T-cell (primary cell): Measurements from ENCODE around the gene WDR35. TPM values are rescaled to one million over a fixed set of nuclear protein-coding genes. Genes with fewer than 3 reads are reported as not detected.
"Not testable (repeated sequence)": the region's sequence is repeated elsewhere in the genome, so short reads cannot be mapped to it uniquely, and the experiment has no call there.

ENCODE experiments used
- ATAC-seq, 4 experiments: fragments of 200-7000 bp in 3 of 4; fragments of 150-1000 bp in 1 of 4; cut with Tn5 transposase; replicated peaks in 1 of 4; 1 replicate in 3 of 4; 2 replicates in 1 of 4; pipeline ENCODE4 v1.10.0; 2021; ENCODE audit warnings: moderate library complexity in 3 of 4, mild to moderate bottlenecking in 2 of 4, moderate number of reproducible peaks in 1 of 4
- CTCF ChIA-PET, 2 donors: fragments of 300-600 bp; sonication (Branson Sonifier 250); formaldehyde crosslinking; loops; one replicate each; lab custom pipeline; 2022; ENCODE audit warnings: antibody characterized with exemption in 2 of 2; lab: Charles Lee
- POLR2A ChIA-PET, 2 donors: fragments of 300-600 bp; sonication (Branson Sonifier 250); formaldehyde crosslinking; loops; one replicate each; lab custom pipeline; 2022; ENCODE audit warnings: antibody characterized with exemption in 2 of 2; lab: Charles Lee
- DNase-seq, 35 experiments: peaks; one replicate each; pipeline versions ENCODE4 v3.0.0 to v3.0.0-alpha.2; 2013 to 2023
- H3K27ac ChIP-seq: one replicate; pipeline ENCODE4 v1.5.1; 2013; ENCODE audit warnings: low read length
- H3K27me3 ChIP-seq, 2 experiments: replicated peaks in 1 of 2; 1 replicate in 1 of 2; 2 replicates in 1 of 2; pipeline versions ENCODE4 v1.6.1 to v1.7.0; 2013; ENCODE audit warnings: low read length in 1 of 2, mixed read lengths in 1 of 2; ENCODE audit not compliant: control insufficient read depth in 2 of 2, insufficient read depth in 2 of 2; ENCODE audit errors: extremely low read depth in 1 of 2
- H3K36me3 ChIP-seq, 2 donors: 1 replicate in 1 of 2; 2 replicates in 1 of 2; pipeline versions ENCODE4 v1.6.1 to v1.7.0; 2013; ENCODE audit warnings: low read length in 1 of 2; ENCODE audit not compliant: control insufficient read depth in 2 of 2, insufficient read depth in 1 of 2; ENCODE audit errors: extremely low read depth in 1 of 2
- H3K4me1 ChIP-seq, 2 experiments: 1 replicate in 1 of 2; 2 replicates in 1 of 2; pipeline versions ENCODE4 v1.6.1 to v1.7.0; 2013; ENCODE audit warnings: low read length in 2 of 2, mixed read lengths in 1 of 2; ENCODE audit not compliant: insufficient read depth in 2 of 2, control insufficient read depth in 1 of 2; ENCODE audit errors: extremely low read depth in 1 of 2
- H3K4me3 ChIP-seq, 2 donors: 1 replicate in 1 of 2; 2 replicates in 1 of 2; pipeline versions ENCODE4 v1.5.1 to v1.7.0; 2013; ENCODE audit warnings: mild to moderate bottlenecking in 2 of 2, low read length in 1 of 2, moderate library complexity in 1 of 2; ENCODE audit not compliant: control insufficient read depth in 1 of 2; ENCODE audit errors: extremely low read depth in 1 of 2
- H3K9me3 ChIP-seq: 2 replicates; pipeline ENCODE4 v1.7.0; 2013
- H3K27ac Mint-ChIP-seq, 2 donors: one replicate each; pipeline ENCODE4 v1.8.0; 2020 to 2021; ENCODE audit warnings: mild to moderate bottlenecking in 2 of 2, mixed read lengths in 2 of 2
- H3K27me3 Mint-ChIP-seq, 2 donors: one replicate each; pipeline ENCODE4 v1.8.0; 2021 to 2022; ENCODE audit warnings: mixed read lengths in 2 of 2
- H3K36me3 Mint-ChIP-seq: one replicate; pipeline ENCODE4 v1.8.0; 2021; ENCODE audit warnings: mixed read lengths
- H3K4me1 Mint-ChIP-seq, 3 donors: one replicate each; pipeline ENCODE4 v1.8.0; 2020 to 2022; ENCODE audit warnings: mixed read lengths in 3 of 3, mild to moderate bottlenecking in 1 of 3
- H3K4me3 Mint-ChIP-seq, 3 donors: one replicate each; pipeline ENCODE4 v1.8.0; 2020 to 2022; ENCODE audit warnings: mild to moderate bottlenecking in 3 of 3, mixed read lengths in 3 of 3, moderate library complexity in 3 of 3
- H3K9me3 Mint-ChIP-seq, 3 donors: one replicate each; pipeline ENCODE4 v1.8.0; 2020 to 2022; ENCODE audit warnings: mixed read lengths in 3 of 3
- WGBS: methylation state at CpG from one replicate; pipeline ENCODE4 v1.1.5; 2013; ENCODE audit warnings: missing lambda C conversion rate; ENCODE audit not compliant: insufficient coverage; 5-methylcytosine and 5-hydroxymethylcytosine counted together
- total RNA-seq, 35 experiments: library from RNA in 6 of 35; stranded (reverse) in 6 of 35; fragments of 120-200 nt in 1 of 35; gene quantifications; one replicate each; pipeline versions ENCODE4 v1.2.1 to v1.2.4 and lab custom pipeline; 2013 to 2026

WDR35 gene
- total RNA-seq, 5 donors from 2014 or later (not counting 1 experiment from before 2014, with no cell fraction given): 3.7 to 5.7 (median 4.9) TPM

DNA sequence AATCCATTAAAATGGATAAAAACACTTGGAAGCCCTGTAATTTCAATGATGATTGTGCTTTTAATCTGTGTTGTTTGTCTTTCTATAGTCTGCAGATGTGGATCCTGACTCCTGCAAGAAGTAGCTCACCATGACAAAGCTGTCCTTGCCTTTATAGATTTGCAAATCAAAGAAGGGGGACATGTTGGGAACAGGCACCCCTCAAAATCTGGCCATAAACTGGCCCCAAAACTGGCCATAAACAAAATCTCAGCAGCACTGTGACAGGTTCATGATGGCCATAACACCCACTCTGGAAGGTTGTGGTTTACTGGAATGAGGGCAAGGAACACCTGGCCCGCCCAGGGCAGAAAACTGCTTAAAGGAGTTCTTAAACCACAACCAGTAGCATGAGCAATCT lies 62.1 kb downstream of the WDR35 start:
- H3K27me3 ChIP-seq, H3K9me3 ChIP-seq, H3K4me3 Mint-ChIP-seq, POLR2A ChIA-PET, CTCF ChIA-PET, ATAC-seq, H3K4me1 ChIP-seq, H3K4me3 ChIP-seq, H3K27ac ChIP-seq, H3K4me1 Mint-ChIP-seq, DNase-seq, H3K27me3 Mint-ChIP-seq, H3K36me3 ChIP-seq, H3K27ac Mint-ChIP-seq: not testable (repeated sequence)
- Mint-ChIP-seq H3K9me3 (peaks cover 13 to 25% (median 21%) of the 10 kb centered on the region in 3 donors), H3K36me3 (peaks cover 70% of the 10 kb centered on the region)
- 100% methylated on average over 1 of the region's 1 CpG for WGBS

DNA sequence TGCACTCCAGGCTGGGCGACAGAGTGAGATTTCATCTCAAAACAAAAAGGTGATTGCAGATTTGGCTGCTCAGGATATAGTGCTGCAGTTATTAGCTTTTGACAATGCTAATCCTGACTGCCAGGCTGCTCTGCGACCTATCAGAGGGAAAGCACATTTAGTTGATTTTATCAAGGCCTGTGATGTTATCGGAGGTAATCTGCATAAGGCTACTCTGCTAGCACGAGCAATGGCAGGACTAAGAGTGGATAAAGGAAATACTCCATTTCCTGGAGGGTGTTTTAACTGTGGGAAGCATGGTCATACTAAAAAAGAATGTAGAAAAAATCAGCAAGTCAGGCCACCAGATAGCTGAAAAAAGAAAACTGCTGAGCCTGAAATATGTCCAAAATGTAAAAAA lies 65.4 kb downstream of the WDR35 start:
- DNase-seq, H3K27me3 Mint-ChIP-seq, POLR2A ChIA-PET, H3K4me1 ChIP-seq, H3K4me3 Mint-ChIP-seq, ATAC-seq, H3K36me3 ChIP-seq, H3K27ac Mint-ChIP-seq, H3K4me3 ChIP-seq, H3K27me3 ChIP-seq, H3K9me3 ChIP-seq, H3K27ac ChIP-seq, H3K4me1 Mint-ChIP-seq, CTCF ChIA-PET: not testable (repeated sequence)
- peaks cover 72% of the 10 kb centered on the region for H3K36me3 Mint-ChIP-seq
- 100% methylated on average over 1 of the region's 4 CpGs for WGBS
- peaks cover 13 to 25% (median 19%) of the 10 kb centered on the region in 3 donors for H3K9me3 Mint-ChIP-seq

DNA sequence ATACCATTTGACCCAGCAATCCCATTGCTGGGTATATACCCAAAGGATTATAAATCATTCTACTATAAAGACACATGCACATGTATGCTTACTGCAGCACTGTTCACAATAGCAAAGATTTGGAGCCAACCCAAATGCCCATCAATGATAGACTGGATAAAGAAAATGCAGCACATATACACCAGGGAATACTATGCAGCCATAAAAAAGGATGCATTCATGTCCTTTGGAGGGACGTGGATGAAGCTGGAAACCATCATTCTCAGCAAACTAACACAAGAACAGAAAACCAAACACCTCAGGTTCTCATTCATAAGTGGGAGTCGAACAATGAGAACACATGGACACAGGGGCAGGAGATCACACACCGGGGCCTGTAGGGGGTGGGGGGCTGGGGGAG lies 67.7 kb downstream of the WDR35 start:
- ATAC-seq, DNase-seq, H3K4me3 ChIP-seq, H3K9me3 ChIP-seq, H3K36me3 ChIP-seq, H3K4me3 Mint-ChIP-seq, H3K27ac ChIP-seq, CTCF ChIA-PET, H3K4me1 Mint-ChIP-seq, H3K27ac Mint-ChIP-seq, H3K27me3 Mint-ChIP-seq, H3K4me1 ChIP-seq, POLR2A ChIA-PET, H3K27me3 ChIP-seq: not testable (repeated sequence)
- peaks cover 11 to 12% (median 11%) of the 10 kb centered on the region in 3 donors for H3K9me3 Mint-ChIP-seq
- peaks cover 72% of the 10 kb centered on the region for H3K36me3 Mint-ChIP-seq
- WGBS: no CpG with 5 or more reads among the region's 3 CpGs

DNA sequence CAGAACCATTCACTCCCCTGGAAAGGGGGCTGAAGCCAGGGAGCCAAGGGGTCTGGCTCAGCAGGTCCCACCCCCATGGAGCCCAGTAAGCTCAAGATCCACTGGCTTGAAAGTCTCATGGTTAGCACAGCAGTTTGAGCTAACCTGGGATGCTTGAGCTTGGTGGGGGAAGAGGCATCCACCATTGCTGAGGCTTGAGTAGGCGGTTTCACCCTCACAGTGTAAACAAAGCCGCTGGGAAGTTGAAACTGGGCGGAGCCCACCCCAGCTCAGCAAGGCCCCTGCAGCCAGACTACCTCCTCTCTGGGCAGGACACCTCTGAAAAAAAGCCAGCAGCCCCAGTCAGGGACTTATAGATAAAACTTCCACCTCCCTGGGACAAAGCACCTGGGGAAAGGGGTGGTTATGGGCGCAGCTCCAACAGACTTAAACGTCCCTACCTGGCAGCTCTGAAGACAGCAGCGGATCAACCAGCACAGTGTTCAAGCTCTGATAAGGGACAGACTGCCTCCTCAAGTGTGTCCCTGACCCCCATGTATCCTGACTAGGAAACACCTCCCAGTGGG lies 73.4 kb downstream of the WDR35 start:
- H3K4me3 ChIP-seq: no peak overlapping the region
- DNase-seq (no peak), ATAC-seq (no peak)
- no peaks in the 10 kb centered on the region for H3K27me3 Mint-ChIP-seq
- H3K9me3 Mint-ChIP-seq: no peaks in the 10 kb centered on the region
- H3K4me1 Mint-ChIP-seq: no peaks in the 10 kb centered on the region
- H3K27me3 ChIP-seq: no peaks in the 10 kb centered on the region
- WGBS: 90% methylated on average over 2 of the region's 6 CpGs
- no peaks in the 10 kb centered on the region for H3K9me3 ChIP-seq
- H3K36me3 ChIP-seq: peaks cover 0 to 10% of the 10 kb centered on the region in 2 donors
- no peak overlapping the region for H3K27ac ChIP-seq
- H3K36me3 Mint-ChIP-seq: peaks cover 55% of the 10 kb centered on the region
- no peak overlapping the region for H3K4me3 Mint-ChIP-seq
- H3K4me1 ChIP-seq: no peaks in the 10 kb centered on the region
- no peak overlapping the region for H3K27ac Mint-ChIP-seq
- ChIA-PET CTCF (no interaction called here), POLR2A (no interaction called here)

DNA sequence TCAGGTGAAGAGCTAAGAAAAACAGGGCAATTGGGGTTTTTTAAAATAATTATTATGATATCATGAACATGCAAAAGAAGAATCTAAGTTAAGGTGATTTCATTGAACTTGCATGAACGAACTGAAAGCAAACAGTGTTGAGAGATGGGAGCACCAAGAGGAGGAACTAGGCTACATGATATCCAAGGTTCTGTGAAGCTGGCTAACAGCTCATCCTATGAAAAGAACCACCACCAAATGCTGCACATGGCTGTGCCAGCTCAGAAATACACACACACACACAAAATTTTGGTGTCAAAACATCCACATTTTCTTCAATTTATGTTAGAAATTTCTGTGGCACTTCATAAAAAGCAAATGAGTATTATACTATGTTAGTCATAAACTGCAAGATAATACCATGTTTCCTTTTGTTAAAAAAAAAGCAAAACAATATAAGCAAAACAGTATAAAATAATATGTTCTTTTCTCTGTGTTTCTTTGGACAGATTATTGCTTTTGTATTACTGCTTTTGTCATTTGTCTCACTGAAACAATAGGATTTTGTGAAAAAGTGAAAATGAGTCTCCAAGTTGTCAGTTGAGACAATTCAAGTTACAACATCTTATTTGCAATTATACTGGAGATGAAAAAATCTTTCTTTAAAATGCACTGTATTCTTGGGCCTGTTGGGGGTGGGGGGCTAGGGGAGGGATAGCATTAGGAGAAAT lies 75.5 kb downstream of the WDR35 start:
- Mint-ChIP-seq H3K27me3 (no peaks in the 10 kb centered on the region), H3K36me3 (peaks cover 43% of the 10 kb centered on the region), H3K27ac (no peak overlapping the region), H3K4me3 (no peak overlapping the region), H3K4me1 (no peaks in the 10 kb centered on the region), H3K9me3 (no peaks in the 10 kb centered on the region)
- no CpG with 5 or more reads among the region's 1 CpG for WGBS
- Histone ChIP-seq H3K4me3 (no peak overlapping the region), H3K36me3 (peaks cover 0 to 10% of the 10 kb centered on the region in 2 donors), H3K27me3 (no peaks in the 10 kb centered on the region), H3K4me1 (no peaks in the 10 kb centered on the region), H3K27ac (no peak overlapping the region), H3K9me3 (no peaks in the 10 kb centered on the region)
- ChIA-PET POLR2A (no interaction called here), CTCF (no interaction called here)
- ATAC-seq (no peak), DNase-seq (no peak)

DNA sequence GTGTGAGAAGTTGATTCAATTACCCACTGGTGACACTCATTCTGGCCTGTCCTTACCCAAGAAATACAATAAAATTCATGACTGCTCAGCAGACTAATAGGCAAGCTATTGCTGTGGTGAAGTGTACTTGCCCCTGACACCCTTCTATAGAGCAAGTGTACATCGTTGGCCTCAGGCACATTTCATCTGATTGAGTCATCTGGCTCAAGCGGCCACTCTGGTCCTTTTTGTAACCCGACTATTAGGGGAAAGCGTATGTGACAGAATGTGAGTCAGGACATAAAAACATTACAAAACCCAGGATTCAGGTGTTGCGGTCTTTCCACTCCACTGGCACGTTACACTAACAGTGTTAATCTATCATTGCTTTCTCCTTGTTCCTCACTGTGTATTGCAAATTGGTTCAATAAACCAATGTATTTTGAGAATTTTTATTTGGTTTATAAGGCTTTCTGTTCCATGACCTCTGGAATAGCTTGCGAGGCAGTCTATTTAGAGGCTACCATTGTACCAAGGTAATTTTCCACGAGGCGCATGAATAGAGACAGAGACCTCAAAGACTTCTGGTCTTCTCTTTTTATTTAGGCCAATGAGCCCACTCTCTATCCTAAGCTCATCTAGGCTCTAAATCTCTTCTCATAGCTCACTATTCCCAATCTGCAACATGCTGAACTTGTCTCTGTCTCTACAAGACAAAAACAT lies 77.9 kb downstream of the WDR35 start:
- POLR2A ChIA-PET: interaction anchor here (0.5 kb wide), 2 partner anchors 24 to 1051 kb away, joined by 3 to 5 read pairs; no protein-coding TSS in a partner anchor
- H3K9me3 Mint-ChIP-seq: no peaks in the 10 kb centered on the region
- CTCF ChIA-PET: interaction anchor here in 1 of 2 donors (0.7 kb wide), 1 partner anchor 37 kb away, joined by 3 read pairs; no protein-coding TSS in a partner anchor

More for the DNA sequence above, 77.9 kb downstream of the WDR35 start:
- H3K4me1 Mint-ChIP-seq: no peaks in the 10 kb centered on the region
- peaks cover 0 to 9% of the 10 kb centered on the region in 2 donors for H3K36me3 ChIP-seq
- no peak overlapping the region for H3K27ac Mint-ChIP-seq
- no peak for DNase-seq
- H3K4me3 Mint-ChIP-seq: no peak overlapping the region
- H3K27me3 Mint-ChIP-seq: no peaks in the 10 kb centered on the region
- H3K9me3 ChIP-seq: no peaks in the 10 kb centered on the region
- WGBS: 97% methylated on average over 6 of the region's 9 CpGs
- no peak overlapping the region for H3K27ac ChIP-seq
- no peak for ATAC-seq
- peaks cover 24% of the 10 kb centered on the region for H3K36me3 Mint-ChIP-seq
- no peaks in the 10 kb centered on the region for H3K27me3 ChIP-seq
- H3K4me3 ChIP-seq: no peak overlapping the region
- no peaks in the 10 kb centered on the region for H3K4me1 ChIP-seq
